GM10266 (cell line): ENCODE data around the gene FHL5.

Source experiments
- DNase-seq: peaks from one replicate; pipeline ENCODE4 v3.0.0; 2012; ENCODE audit errors: extremely low spot score
- CTCF ChIP-seq: IDR thresholded peaks from 2 replicates; pipeline ENCODE4 v1.5.1; 2012; ENCODE audit warnings: mild to moderate bottlenecking, low read depth; ENCODE audit not compliant: control insufficient read depth, insufficient read depth; ENCODE audit errors: missing control alignments

The FHL5 gene

GRCh38 chr6:96571551-96571950, 8.6 kb downstream of the FHL5 start:
- no peak for TF ChIP-seq CTCF
- no peak for DNase-seq

- TF ChIP-seq CTCF, result no peak
- no peak for DNase-seq
Measured at GRCh38 chr6:96575359-96575758, 12.4 kb downstream of the FHL5 start.

- DNase-seq, result no peak
- TF ChIP-seq CTCF, result no peak
Measured at GRCh38 chr6:96576221-96576620, 13.3 kb downstream of the FHL5 start.

- no peak for DNase-seq
- no peak for TF ChIP-seq CTCF
Measured at GRCh38 chr6:96582021-96582420, 19.1 kb downstream of the FHL5 start.

- no peak for DNase-seq
- TF ChIP-seq CTCF, result no peak
Measured at GRCh38 chr6:96582436-96582835, 19.5 kb downstream of the FHL5 start.

GRCh38 chr6:96604420-96604819, 41.5 kb downstream of the FHL5 start:
- TF ChIP-seq CTCF, result no peak
- no peak for DNase-seq

GRCh38 chr6:96608074-96608473, 45.1 kb downstream of the FHL5 start:
- DNase-seq, result no peak
- no peak for TF ChIP-seq CTCF
